A673 (cell line): ENCODE data around the gene LRRC15. TPM values are rescaled to one million over a fixed set of nuclear protein-coding genes. Genes with fewer than 3 reads are reported as not detected.

Source experiments
- BruUV-seq: library from RNA; stranded (reverse); fragments of 400-500 nt; replicated peaks from 2 replicates; lab custom pipeline; 2021; lab: Mats Ljungman, UMichigan
- CTCF ChIA-PET: fragments of 300-600 bp; sonication (Branson Sonifier 250); formaldehyde crosslinking; loops from one replicate; lab custom pipeline; 2022; ENCODE audit warnings: antibody characterized with exemption; lab: Charles Lee
- POLR2A ChIA-PET: fragments of 300-600 bp; sonication (Branson Sonifier 250); formaldehyde crosslinking; loops from one replicate; lab custom pipeline; 2022; ENCODE audit warnings: antibody characterized with exemption; ENCODE audit not compliant: low non-redundant PET; lab: Charles Lee
- DNase-seq: peaks from one replicate; pipeline ENCODE4 v3.0.0-alpha.2; 2015; ENCODE audit warnings: low spot score
- H3K27ac ChIP-seq: fragments of 200-600 bp; sonication (generic); 2 replicates; pipeline ENCODE4 v1.5.1; 2016; ENCODE audit warnings: mixed run types, low read depth, mild to moderate bottlenecking, mixed read lengths, antibody characterized with exemption, low read length; ENCODE audit not compliant: poor library complexity, severe bottlenecking
- H3K27me3 ChIP-seq: fragments of 200-600 bp; sonication (generic); replicated peaks from 2 replicates; pipeline ENCODE4 v1.6.1; 2017; ENCODE audit warnings: mixed run types, low read depth, mild to moderate bottlenecking, mixed read lengths, antibody characterized with exemption, low read length; ENCODE audit not compliant: insufficient read depth, poor library complexity
- H3K36me3 ChIP-seq: fragments of 200-600 bp; sonication (generic); 2 replicates; pipeline ENCODE4 v1.6.1; 2016; ENCODE audit warnings: mixed run types, mild to moderate bottlenecking, mixed read lengths, antibody characterized with exemption, low read length; ENCODE audit not compliant: insufficient read depth, poor library complexity, severe bottlenecking
- H3K4me1 ChIP-seq: fragments of 200-600 bp; sonication (generic); 2 replicates; pipeline ENCODE4 v1.6.1; 2017; ENCODE audit warnings: mixed run types, mild to moderate bottlenecking, mixed read lengths, antibody characterized with exemption, low read length; ENCODE audit not compliant: insufficient read depth, poor library complexity, severe bottlenecking
- H3K4me3 ChIP-seq: fragments of 200-600 bp; sonication (generic); 2 replicates; pipeline ENCODE4 v1.5.1; 2016; ENCODE audit warnings: low read depth, mixed run types, mild to moderate bottlenecking, mixed read lengths, low read length; ENCODE audit not compliant: poor library complexity, severe bottlenecking
- H3K9me3 ChIP-seq: fragments of 200-600 bp; sonication (generic); 2 replicates; pipeline ENCODE4 v1.6.1; 2016; ENCODE audit warnings: mixed run types, low read depth, mild to moderate bottlenecking, mixed read lengths, antibody characterized with exemption, low read length; ENCODE audit not compliant: poor library complexity, severe bottlenecking
- CTCF ChIP-seq: fragments of 300-800, 200-600 bp; sonication (generic); conservative IDR thresholded peaks from 2 replicates; pipeline ENCODE4 v1.5.1; 2017; ENCODE audit warnings: low read depth, mild to moderate bottlenecking, antibody characterized with exemption, low read length, moderate library complexity, mixed read lengths
- EZH2 ChIP-seq: fragments of 200-600 bp; sonication (generic); IDR thresholded peaks from 2 replicates; pipeline ENCODE4 v1.6.1; 2017; ENCODE audit warnings: borderline replicate concordance, low read depth, mild to moderate bottlenecking, mixed read lengths, antibody characterized with exemption, low read length; ENCODE audit not compliant: poor library complexity, severe bottlenecking
- intact Hi-C: fragments of 100-400 bp; cut with micrococcal nuclease; formaldehyde crosslinking; loops from one replicate; pipeline ENCODE4 v1.10.0; 2022; ENCODE audit not compliant: unreplicated experiment
- total RNA-seq: library from RNA; stranded (reverse); gene quantifications from 2 replicates; pipeline ENCODE4 v1.2.3, GENCODE V29; 2021

Gene LRRC15
- total RNA-seq, 1 experiment from 2014 or later: not detected

- peak overlapping the region; percentile 46 for H3K27ac ChIP-seq
Measured at GRCh38 chr3:194326192-194326967, 43.2 kb downstream of the LRRC15 start.

DNA sequence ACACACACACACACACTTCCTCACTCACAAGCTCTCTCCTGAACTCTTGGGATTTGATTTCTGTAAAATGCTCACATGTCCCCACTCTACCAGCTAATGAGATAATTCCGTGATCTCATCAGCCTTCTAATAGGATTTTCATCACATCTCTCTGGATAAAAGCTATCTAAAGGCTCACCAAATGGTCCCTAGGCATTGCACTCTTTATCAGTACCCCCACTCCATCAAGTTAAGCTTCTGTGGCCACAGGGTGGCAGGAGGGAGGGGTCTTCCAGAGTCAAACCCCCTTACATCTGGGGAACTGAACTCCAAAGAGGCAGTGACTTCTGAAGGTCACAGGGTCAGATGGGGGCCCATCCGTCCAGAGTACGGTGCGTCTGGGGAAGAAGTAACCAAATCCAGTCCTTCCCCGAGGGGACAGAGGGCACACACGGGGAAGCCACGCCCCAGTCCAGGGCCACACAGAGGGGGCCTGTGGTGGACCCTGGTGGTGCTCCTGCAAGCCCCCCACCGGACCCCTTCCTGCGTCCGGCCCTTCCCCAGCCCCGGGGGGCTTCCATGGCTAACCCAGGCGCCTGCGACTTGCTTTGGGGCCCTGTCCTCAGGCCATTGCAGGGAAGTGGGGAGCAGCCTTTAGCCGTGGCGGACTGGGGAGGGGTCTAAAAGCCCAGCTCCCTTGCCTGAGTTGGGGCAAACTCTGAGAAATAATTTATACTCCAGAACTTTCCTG is 44.0 kb downstream of the LRRC15 start:
- intact Hi-C loops: no loop called here
- no peaks in the 10 kb centered on the region for H3K9me3 ChIP-seq
- no peaks in the 10 kb centered on the region for H3K27me3 ChIP-seq
- H3K4me1 ChIP-seq: peaks cover 35% of the 10 kb centered on the region
- H3K27ac ChIP-seq: peak overlapping the region; percentile 46
- no peak overlapping the region for H3K4me3 ChIP-seq
- CTCF ChIA-PET: no interaction called here
- POLR2A ChIA-PET: no interaction called here
- DNase-seq: peak; percentile 72
- BruUV-seq: no TSS peak
- H3K36me3 ChIP-seq: no peaks in the 10 kb centered on the region
- TF ChIP-seq EZH2 (no peak), CTCF (no peak)

More at GRCh38 chr3:194326192-194326967, 43.2 kb downstream of the LRRC15 start:
- Histone ChIP-seq H3K9me3 (no peaks in the 10 kb centered on the region), H3K36me3 (no peaks in the 10 kb centered on the region), H3K4me3 (no peak overlapping the region), H3K27me3 (no peaks in the 10 kb centered on the region), H3K4me1 (peaks cover 41% of the 10 kb centered on the region)
- POLR2A ChIA-PET: no interaction called here
- BruUV-seq: no TSS peak
- intact Hi-C loops: no loop called here
- TF ChIP-seq CTCF: no peak
- no peak for DNase-seq
- CTCF ChIA-PET: no interaction called here

DNA sequence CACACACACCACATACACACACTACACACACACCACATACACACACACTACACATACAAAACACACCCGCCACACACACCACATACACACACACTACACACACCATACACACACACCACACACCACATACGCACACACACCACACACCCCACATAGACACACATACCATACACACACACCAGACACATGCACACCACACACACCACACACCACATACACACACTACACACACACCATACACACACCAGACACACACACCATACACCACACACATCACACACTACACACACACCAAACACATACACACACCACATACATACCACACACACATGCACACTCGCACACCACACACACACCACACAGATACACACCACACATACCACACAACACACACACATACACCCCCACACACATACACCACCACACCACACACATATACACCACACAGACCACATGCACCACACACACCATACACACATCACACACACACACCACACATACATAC is 44.7 kb downstream of the LRRC15 start:
- no peak for DNase-seq
- TF ChIP-seq EZH2 (no peak), CTCF (no peak)
- intact Hi-C loops: no loop called here
- Histone ChIP-seq H3K4me1 (peaks cover 31% of the 10 kb centered on the region), H3K4me3 (no peak overlapping the region), H3K27ac (no peak overlapping the region), H3K36me3 (no peaks in the 10 kb centered on the region), H3K9me3 (no peaks in the 10 kb centered on the region), H3K27me3 (no peaks in the 10 kb centered on the region)
- no TSS peak for BruUV-seq
- POLR2A ChIA-PET: no interaction called here
- CTCF ChIA-PET: no interaction called here
